Activated CD4-positive, alpha-beta T cell treated with anti-CD3 and anti-CD28 coated beads, Interleukin-2, amount 50 U/mL, for 48 hours (primary cell): Measurements from ENCODE around the gene FBXL3.
A peak's percentile ranks its signal among the peaks of the same experiment; 100 is the strongest.
"Not testable (repeated sequence)": the region's sequence is repeated elsewhere in the genome, so short reads cannot be mapped to it uniquely, and the experiment has no call there.

Source experiments
- DNase-seq, 2 experiments: peaks; one replicate each; pipeline ENCODE4 v3.0.0-alpha.2; 2020

FBXL3 gene

DNA sequence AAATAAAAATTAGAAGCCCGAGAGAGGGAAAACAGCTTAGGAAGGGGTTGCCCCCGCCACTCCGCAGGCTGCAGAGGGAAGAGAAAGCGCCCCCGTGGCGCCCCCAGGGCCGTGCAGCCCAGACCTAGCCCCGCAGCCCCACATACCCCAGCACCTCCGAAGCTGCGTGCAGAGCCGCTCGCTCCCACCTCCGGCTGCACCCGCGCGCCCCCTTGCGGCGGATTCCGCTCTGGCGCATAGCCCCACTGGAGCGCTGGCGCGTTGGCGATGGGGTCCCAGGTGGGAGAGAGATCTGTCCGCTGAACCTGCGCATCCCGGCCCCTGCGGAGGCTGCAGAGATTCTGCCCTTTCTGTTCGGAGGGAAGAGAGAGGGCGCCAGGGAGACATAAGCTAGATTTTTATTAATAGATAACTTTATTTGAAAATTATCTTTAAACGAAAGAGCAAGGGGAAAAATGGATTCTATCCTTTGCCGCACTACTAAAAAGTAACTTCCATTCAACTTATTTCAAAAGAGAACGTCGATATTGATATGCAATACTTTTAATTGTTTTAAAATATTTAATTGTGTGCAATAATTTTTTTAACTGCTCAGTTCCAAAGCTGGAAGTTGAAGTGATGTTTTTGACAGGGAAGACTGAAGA is 46.8 kb downstream of the FBXL3 start:
- peak; percentile 91 to 92 for DNase-seq

DNA sequence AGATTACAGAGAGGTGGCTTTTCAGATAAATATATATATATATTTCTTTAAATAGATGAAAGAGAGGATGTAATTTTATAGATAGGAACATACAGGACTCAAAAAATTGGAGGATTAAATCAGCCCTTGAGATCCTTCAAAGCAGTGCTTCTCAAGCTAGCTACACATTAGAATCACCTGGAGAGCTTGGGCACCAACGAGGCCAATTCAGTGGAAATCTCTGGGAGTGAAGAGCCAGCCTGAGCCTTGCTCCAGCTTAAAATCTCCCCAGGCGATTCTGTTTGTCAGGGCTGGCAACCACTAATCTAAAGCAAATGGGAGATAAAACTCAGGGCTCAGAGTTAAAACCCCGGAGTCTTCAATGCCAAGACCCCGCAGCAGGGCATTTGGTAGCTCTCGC is 50.0 kb downstream of the FBXL3 start:
- DNase-seq, result no peak

DNA sequence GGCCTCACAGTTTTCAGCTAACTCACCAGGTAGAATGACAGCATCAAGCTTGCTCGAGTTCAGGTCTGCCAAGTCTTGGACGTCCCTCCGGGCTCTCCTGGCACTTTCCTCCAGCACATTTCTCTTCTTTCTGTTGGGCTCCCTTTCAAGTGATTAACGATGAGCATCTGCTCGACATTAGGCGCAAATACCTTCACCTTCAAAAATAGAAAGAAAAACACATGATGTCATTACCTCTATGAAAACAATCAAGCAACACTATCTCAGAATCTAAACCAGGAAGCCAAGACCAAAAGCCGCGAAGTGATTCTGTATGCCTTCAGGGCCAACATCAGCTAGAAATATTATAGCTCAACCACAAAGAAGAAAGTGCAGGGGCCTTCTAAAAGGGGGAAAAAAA is 50.5 kb downstream of the FBXL3 start:
- DNase-seq, result no peak

DNA sequence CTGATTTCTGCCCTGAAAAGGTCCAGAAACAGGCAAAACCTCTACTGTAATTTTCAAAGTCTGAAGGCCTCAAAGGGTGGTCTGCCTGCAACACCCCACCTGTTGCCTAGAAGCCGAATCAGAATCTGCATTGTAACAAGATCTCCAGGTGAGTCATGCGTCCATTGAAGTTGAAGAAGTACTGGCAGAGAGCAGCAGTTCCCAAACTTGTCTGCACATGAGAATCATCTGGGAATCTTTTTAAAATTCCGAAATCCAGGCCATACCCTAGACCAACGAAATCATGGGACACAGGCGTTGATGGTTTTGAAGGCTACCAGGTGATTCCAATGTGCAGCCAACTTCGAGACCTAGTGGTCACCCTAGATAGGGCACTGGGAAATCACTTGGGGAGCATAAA is 51.1 kb downstream of the FBXL3 start:
- DNase-seq, result no peak

DNA sequence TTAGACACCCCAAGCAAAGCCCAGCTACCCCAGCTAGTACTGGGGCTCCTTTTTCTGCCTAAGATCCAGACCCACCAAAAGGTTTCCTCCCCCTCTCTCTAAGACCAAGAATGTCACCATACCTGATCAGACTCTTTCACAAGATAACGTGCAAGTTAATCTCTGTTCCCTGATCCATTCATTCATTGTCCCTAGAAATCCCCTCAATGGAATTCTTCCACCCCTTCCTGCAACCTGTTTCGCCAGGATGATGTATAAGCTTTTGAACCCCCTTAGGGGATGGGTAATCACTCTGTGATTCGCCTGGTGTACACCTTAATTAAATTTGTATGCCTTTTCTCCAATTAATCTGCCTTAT is 52.4 kb downstream of the FBXL3 start:
- no peak for DNase-seq

DNA sequence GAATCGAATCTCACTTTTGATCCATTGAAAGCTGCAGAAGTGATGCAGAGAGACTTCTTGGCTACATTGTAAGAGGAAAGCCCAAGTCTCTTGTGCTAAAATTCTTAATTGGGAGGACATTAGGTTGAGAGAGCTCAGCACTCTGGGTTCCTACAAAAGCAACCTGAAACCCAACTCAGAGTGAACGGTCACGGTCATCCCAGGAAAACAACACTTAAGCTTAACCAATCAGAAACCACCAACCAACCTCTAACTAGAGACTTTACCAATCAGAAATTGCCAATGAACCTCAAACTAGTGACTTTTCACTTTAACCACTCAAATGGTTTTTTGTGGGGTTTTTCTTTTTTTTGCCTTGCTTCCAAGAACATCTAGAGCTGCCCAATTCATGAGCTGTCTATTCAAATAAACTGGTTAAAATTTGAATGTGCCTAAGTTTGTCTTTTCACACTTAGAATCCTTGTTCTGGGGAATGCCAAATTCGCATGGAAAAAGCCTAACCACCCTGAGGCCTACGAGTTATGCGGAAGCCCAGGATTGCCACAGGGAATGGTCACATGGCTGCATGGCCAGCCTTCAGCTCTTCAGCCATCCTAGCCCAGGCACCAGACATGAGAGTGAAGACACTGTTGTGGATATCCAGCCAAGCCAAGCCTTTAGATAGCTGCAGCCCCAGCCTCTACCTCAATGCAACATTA is 52.9 kb downstream of the FBXL3 start:
- DNase-seq, result no peak

DNA sequence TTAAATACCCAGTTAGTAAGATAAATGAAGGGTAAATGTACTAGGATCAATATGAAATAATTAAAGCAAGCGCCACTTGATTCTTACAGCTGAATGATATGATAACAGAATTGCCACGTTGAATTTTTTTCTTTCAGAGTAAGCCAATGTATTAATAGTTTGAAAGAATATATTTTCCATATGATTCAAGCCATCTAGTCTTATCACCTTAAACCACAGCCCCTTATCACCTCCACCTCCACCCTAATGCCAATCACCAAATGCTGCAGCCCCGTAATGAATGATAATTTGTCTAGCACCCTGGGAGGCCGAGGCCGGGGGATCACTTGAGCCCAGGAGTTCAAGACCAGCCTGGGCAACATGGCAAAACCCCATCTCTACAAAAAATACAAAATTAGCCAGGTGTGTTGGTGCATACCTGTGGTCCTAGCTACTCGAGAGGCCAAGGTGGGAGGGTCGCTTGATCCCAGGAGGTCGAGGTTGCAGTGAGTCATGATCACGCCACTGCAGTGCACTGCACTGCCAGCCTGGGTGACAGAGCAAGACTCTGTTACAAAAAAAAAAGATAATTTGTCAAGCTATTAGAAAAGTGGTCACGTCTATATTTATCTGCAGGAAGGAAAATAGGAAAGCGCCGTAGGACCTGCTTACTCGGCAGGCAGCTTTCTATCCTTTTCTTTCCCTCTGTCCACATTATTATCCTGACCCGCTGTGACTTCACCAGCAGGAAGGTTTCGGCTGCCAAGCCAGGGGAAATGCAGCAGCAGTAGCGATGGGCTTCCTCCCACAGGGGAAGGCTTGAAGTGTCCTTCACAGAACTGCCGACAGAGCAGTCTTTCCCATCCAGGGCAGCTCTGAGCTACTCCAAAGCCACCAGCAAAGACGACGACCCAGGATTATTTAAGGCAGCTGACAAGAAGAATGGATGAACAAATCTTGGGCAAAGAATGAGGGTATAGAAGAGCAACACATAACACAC is 54.8 kb downstream of the FBXL3 start:
- no peak for DNase-seq

DNA sequence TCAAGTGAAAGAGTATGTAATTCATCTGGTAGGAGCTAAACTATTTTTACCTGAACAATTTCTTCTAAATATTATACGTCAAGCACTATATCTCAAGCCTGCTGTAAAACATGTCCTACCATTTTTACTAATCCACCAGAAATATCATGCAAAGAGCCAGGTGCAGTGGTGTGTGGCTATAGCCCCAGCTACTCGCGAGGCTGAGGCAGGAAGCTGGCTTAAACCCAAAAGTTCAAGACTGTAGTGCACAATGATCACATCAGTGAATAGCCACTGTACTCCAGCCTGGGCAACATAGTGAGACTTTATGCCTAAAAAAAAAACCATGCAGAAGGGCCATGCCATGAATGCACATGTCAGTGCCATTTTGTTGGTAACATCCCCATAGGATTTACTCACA is 55.7 kb downstream of the FBXL3 start:
- DNase-seq, result no peak

DNA sequence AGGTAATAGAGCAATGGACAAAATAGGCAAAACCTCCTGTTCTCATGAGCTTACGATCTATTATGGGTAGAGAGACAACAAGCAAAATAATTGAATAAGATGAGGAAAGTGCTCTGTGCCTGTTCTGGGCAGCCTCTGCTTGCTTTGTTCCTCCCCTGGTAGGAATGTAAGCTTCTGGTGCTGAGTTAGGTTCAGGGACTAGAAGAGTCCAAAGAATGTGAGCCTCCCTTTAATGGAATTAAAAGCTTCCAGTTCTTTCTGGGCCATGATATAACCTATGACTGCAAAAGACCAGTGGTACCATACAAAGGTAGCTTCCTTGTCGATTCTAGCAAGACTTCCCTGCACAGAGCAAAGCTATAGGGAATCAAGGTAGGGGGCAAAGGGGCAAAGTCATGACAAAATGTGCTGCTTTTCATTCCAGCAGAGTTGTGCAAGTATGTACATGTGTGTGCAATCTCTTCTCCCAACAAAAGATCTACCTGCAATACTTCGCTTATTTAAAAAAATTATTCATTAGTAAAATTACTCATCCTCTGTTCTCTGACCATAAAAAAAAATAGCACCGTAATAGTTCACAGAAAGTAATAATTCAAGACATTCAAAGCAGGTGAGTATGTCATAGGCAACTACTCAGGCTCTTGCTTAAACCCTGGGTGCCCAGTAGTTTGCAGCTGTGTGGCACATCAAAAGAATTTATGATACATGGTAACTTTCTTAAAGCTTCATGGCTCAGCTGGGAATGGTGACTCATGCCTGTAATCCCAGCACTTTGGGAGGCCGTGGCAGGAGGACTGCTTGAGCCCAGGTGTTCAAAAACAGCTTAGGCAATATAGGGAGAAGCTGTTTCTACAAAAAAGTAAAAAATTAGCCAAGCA is 57.2 kb downstream of the FBXL3 start:
- DNase-seq, result no peak

DNA sequence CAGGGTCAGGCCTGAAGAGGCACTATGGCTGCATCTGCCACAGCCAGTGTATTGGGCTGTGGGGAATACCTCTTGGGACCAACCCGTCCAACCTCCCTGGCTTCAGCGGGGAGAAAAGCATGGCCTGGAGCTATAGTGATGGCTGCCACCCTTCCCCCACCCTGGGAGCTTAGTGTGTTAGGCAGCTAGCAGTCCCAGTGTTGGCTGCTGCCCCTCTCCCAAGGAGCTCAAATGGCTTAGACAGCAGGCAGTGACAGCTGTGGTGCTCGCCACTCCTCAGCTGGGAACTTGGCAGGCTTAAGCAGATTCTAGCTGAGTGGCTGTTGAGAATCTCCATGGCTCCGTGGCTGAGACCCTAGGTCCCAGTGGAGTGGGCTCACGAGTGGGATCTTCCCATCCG is 58.9 kb downstream of the FBXL3 start:
- DNase-seq, result no peak

DNA sequence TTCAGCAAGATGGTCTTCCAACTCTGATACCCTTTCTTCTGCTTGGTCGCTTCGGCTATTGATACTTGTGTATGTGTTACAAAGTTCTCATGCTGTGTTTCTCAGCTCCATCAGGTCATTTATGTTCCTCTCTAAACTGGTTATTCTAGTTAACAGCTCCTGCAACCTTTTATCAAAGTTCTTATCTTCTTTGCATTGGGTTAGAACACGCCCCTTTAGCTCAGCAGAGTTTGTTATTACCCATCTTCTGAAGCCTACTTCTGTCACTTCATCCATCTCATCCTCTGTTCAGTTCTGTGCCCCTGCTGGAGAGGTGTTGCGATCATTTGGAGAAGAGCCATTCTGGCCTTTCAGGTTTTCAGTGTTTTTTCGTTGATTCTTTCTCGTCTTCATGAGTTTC is 59.9 kb downstream of the FBXL3 start:
- DNase-seq, result no peak

DNA sequence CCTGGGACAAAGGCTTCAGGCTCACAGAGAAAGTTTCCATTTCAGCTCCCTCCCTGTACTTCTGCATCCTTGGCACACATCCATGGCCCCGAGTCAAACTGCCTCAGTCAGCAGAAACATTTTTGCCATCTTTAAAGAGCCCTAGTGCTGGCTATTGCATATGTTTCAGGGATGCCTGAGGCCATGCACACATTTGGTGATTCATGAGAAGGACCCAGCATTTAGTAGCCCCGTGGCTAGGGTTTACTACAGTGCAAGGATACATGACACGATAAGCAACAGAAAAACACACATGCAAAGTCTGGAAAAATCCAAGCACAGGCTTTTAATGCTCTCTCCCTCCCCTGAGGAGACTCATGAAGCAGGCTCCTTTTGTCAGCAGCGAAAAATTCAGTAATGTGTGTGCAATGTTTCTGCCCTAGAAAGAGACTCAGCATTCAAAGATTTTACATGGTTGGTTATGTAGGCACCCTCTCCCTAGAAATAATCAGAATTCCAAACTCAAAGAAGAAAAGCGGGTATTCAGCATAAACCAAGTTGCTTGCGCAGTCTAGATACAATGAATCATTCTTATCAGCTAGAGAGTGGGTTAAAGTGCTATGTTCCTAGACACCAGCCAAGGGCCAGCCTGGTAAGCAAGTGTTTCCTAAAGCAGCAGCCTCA is 61.1 kb downstream of the FBXL3 start:
- no peak for DNase-seq

DNA sequence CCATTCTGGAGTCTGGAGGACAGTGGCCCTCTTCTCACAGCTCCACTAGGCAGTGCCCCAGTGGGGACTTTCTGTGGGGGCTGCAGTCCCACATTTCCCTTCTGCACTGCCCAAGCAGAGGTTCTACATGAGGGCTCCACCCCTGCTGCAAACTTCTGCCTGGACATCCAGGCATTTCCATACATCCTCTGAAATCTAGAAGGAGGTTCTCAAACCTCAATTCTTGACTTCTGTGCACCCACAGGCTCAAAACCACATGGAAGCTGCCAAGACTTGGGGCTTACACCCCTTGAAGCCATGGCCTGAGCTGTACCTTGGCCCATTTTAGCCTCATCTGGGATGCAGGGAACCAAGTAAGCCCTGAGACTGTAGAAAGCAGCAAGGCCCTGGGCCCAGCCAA is 67.2 kb downstream of the FBXL3 start:
- DNase-seq, result not testable (repeated sequence)

DNA sequence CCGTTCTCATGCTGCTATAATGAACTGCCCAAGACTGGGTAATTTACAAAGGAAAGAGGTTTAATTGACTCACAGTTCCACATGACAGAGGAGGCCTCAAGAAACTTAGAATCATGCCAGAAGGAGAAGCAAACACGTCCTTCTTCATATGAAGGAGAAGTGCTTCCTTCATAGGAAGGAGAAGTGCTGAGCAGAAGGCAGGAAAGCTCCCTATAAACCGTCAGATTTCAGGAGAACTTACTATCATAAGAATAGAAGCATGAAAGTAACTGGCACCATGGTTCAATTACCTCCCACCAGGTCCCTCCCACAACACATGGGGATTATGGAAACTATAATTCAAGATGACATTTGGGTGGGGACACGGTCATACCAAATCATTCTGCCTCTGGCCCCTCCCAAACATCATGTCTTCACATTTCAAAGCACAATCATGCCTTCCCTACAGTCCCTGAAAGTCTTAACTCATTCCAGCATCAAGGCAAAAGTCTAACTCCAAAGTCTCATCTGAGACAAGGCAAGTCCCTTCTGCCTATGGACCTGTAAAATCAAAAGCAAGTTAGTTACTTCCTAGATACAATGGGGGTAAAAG is 68.0 kb downstream of the FBXL3 start:
- DNase-seq, result no peak

DNA sequence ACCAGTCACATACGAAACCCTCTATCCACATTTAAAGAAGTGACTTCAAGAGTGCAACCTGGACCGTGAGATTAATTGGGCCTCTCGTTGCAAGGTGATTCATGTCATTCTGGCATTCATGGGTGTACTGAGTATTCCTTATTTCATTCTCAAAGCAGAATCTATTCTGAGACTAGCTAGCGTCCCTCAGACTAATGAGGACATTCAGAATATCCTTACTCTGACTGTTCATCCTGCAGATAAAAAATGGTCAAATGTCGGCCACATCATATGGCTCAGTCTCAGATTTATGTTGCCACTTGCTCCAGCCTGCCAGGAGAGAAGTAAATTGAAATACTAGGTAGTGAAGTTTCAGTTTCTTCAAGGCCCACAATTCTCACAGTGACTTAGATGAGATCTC is 71.3 kb downstream of the FBXL3 start:
- DNase-seq, result no peak
